GM18858 (cell line): ENCODE measurements around the gene MICAL2.

Source experiments
- ATAC-seq: cut with Tn5 transposase; IDR thresholded peaks from one replicate; pipeline ENCODE4 v1.9.1; 2021; ENCODE audit not compliant: unreplicated experiment

The MICAL2 gene

GRCh38 chr11:12294613-12295012, 184.2 kb downstream of the MICAL2 start:
- ATAC-seq = no peak

- ATAC-seq = no peak
Observed at GRCh38 chr11:12295943-12296342, 185.6 kb downstream of the MICAL2 start.

- ATAC-seq = no peak
Observed at GRCh38 chr11:12298610-12299009, 188.2 kb downstream of the MICAL2 start.

- ATAC-seq = no peak
Observed at GRCh38 chr11:12301379-12301778, 191.0 kb downstream of the MICAL2 start.

- ATAC-seq = no peak
Observed at GRCh38 chr11:12303421-12304149, 193.2 kb downstream of the MICAL2 start.

- no peak for ATAC-seq
Observed at GRCh38 chr11:12306830-12307229, 196.4 kb downstream of the MICAL2 start.

GRCh38 chr11:12312132-12312531, 201.7 kb downstream of the MICAL2 start:
- ATAC-seq = no peak
